ENCODE results near the gene GAS1.
A peak's percentile ranks its signal among the peaks of the same experiment; 100 is the strongest.

The GAS1 gene

GRCh38 chr9:86926145-86926544 lies 21.2 kb downstream of the GAS1 start:
- FAIRE-seq = no peak
- no peak for DNase-seq (ENCODE audit: low spot score)

GRCh38 chr9:86925686-86926085 lies 21.6 kb downstream of the GAS1 start:
- FAIRE-seq = no peak
- DNase-seq (ENCODE audit: low spot score) = no peak

GRCh38 chr9:86924206-86924605 lies 23.1 kb downstream of the GAS1 start:
- DNase-seq (ENCODE audit: low spot score) (no peak), FAIRE-seq (no peak)

- no peak for FAIRE-seq
These were observed 26.0 kb downstream of the GAS1 start for GRCh38 chr9:86921151-86921923.

GRCh38 chr9:86918556-86918955 lies 28.8 kb downstream of the GAS1 start:
- FAIRE-seq = peak; percentile 13
- no peak for DNase-seq (ENCODE audit: low spot score)

More at GRCh38 chr9:86921151-86921923, 26.0 kb downstream of the GAS1 start:
- no peak for DNase-seq (ENCODE audit: low spot score)

GRCh38 chr9:86912210-86912609 lies 35.1 kb downstream of the GAS1 start:
- DNase-seq (ENCODE audit: low spot score) = no peak
- no peak for FAIRE-seq

GRCh38 chr9:86909388-86909787 lies 37.9 kb downstream of the GAS1 start:
- FAIRE-seq (no peak), DNase-seq (ENCODE audit: low spot score) (no peak)

GRCh38 chr9:86908261-86908660 lies 39.0 kb downstream of the GAS1 start:
- DNase-seq (ENCODE audit: low spot score) (no peak), FAIRE-seq (no peak)

- no peak for DNase-seq (ENCODE audit: low spot score)
- FAIRE-seq = no peak
These were observed 40.0 kb downstream of the GAS1 start for GRCh38 chr9:86907346-86907745.

- DNase-seq (ENCODE audit: low spot score) = no peak
- FAIRE-seq = no peak
These were observed 43.6 kb downstream of the GAS1 start for GRCh38 chr9:86903734-86904085.

GRCh38 chr9:86902991-86903733 lies 44.1 kb downstream of the GAS1 start:
- FAIRE-seq = no peak

GRCh38 chr9:86902586-86902985 lies 44.7 kb downstream of the GAS1 start:
- FAIRE-seq = no peak
- no peak for DNase-seq (ENCODE audit: low spot score)

More at GRCh38 chr9:86902991-86903733, 44.1 kb downstream of the GAS1 start:
- no peak for DNase-seq (ENCODE audit: low spot score)

GRCh38 chr9:86902176-86902575 lies 45.1 kb downstream of the GAS1 start:
- DNase-seq (ENCODE audit: low spot score) (no peak), FAIRE-seq (no peak)

GRCh38 chr9:86901511-86901910 lies 45.8 kb downstream of the GAS1 start:
- FAIRE-seq (no peak), DNase-seq (ENCODE audit: low spot score) (no peak)
